ENCODE results near the gene CA10. TPM values are rescaled to one million over a fixed set of nuclear protein-coding genes. Genes with fewer than 3 reads are reported as not detected.

CA10 gene
- total RNA-seq, 1 experiment from 2014 or later = not detected

GRCh38 chr17:52049051-52049450, 109.5 kb downstream of the CA10 start:
- Mint-ChIP-seq H3K27ac (ENCODE audit: unreplicated experiment) (no peak overlapping the region), H3K9me3 (ENCODE audit: unreplicated experiment) (no peaks in the 10 kb centered on the region), H3K27me3 (ENCODE audit: insufficient read depth, unreplicated experiment) (peaks cover 10% of the 10 kb centered on the region), H3K36me3 (ENCODE audit: insufficient read depth, unreplicated experiment) (no peaks in the 10 kb centered on the region), H3K4me3 (ENCODE audit: unreplicated experiment) (no peak overlapping the region), H3K4me1 (ENCODE audit: low read depth, unreplicated experiment) (no peaks in the 10 kb centered on the region)
- BruUV-seq (replicated peaks) = no TSS peak
- no peaks in the 10 kb centered on the region for H3K36me3 ChIP-seq (ENCODE audit: control insufficient read depth, insufficient read depth, low read length)
- no peak for TF ChIP-seq CTCF (IDR thresholded peaks at IDR 0.05; ENCODE audit: insufficient read depth in 1 of 2, low read depth in 1 of 2, low read length in 1 of 2, severe bottlenecking in 1 of 2, unreplicated experiment in 1 of 2)
- intact Hi-C loops (cut with micrococcal nuclease; ENCODE audit: unreplicated experiment) = no loop called here
- no peaks in the 10 kb centered on the region; the same call in 1 of the 2 replicates for H3K9me3 ChIP-seq
- ChIA-PET POLR2A (no interaction called here), CTCF (no interaction called here)
- DNase-seq = no peak
- no peak overlapping the region for H3K4me3 ChIP-seq (ENCODE audit: low read depth, low read length)
- H3K4me1 ChIP-seq = no peaks in the 10 kb centered on the region
- no peaks in the 10 kb centered on the region for H3K27me3 ChIP-seq (replicated peaks; ENCODE audit: control insufficient read depth, insufficient read depth, low read length)

GRCh38 chr17:52048137-52048898, 110.2 kb downstream of the CA10 start:
- DNase-seq = no peak

GRCh38 chr17:52047086-52047485, 111.4 kb downstream of the CA10 start:
- ChIA-PET CTCF (no interaction called here), POLR2A (no interaction called here)
- no peaks in the 10 kb centered on the region for H3K27me3 ChIP-seq (replicated peaks; ENCODE audit: control insufficient read depth, insufficient read depth, low read length)
- BruUV-seq (replicated peaks) = no TSS peak
- H3K27me3 Mint-ChIP-seq (ENCODE audit: insufficient read depth, unreplicated experiment) = peaks cover 14% of the 10 kb centered on the region
- H3K4me1 ChIP-seq = no peaks in the 10 kb centered on the region
- intact Hi-C loops (cut with micrococcal nuclease; ENCODE audit: unreplicated experiment) = no loop called here
- TF ChIP-seq CTCF (IDR thresholded peaks at IDR 0.05; ENCODE audit: insufficient read depth in 1 of 2, low read depth in 1 of 2, low read length in 1 of 2, severe bottlenecking in 1 of 2, unreplicated experiment in 1 of 2) = no peak
- no peaks in the 10 kb centered on the region for H3K9me3 Mint-ChIP-seq (ENCODE audit: unreplicated experiment)
- H3K9me3 ChIP-seq = no peaks in the 10 kb centered on the region
- no peak overlapping the region for H3K27ac Mint-ChIP-seq (ENCODE audit: unreplicated experiment)
- no peak overlapping the region for H3K4me3 Mint-ChIP-seq (ENCODE audit: unreplicated experiment)
- no peaks in the 10 kb centered on the region for H3K4me1 Mint-ChIP-seq (ENCODE audit: low read depth, unreplicated experiment)
- H3K36me3 Mint-ChIP-seq (ENCODE audit: insufficient read depth, unreplicated experiment) = no peaks in the 10 kb centered on the region
- DNase-seq = no peak
- no peak overlapping the region for H3K4me3 ChIP-seq (ENCODE audit: low read depth, low read length)
- no peaks in the 10 kb centered on the region for H3K36me3 ChIP-seq (ENCODE audit: control insufficient read depth, insufficient read depth, low read length)

More at GRCh38 chr17:52048137-52048898, 110.2 kb downstream of the CA10 start:
- TF ChIP-seq CTCF (IDR thresholded peaks at IDR 0.05; ENCODE audit: insufficient read depth in 1 of 2, low read depth in 1 of 2, low read length in 1 of 2, severe bottlenecking in 1 of 2, unreplicated experiment in 1 of 2) = no peak
- POLR2A ChIA-PET = no interaction called here
- Mint-ChIP-seq H3K9me3 (ENCODE audit: unreplicated experiment) (no peaks in the 10 kb centered on the region), H3K27me3 (ENCODE audit: insufficient read depth, unreplicated experiment) (peaks cover 14% of the 10 kb centered on the region), H3K36me3 (ENCODE audit: insufficient read depth, unreplicated experiment) (no peaks in the 10 kb centered on the region), H3K4me3 (ENCODE audit: unreplicated experiment) (no peak overlapping the region), H3K4me1 (ENCODE audit: low read depth, unreplicated experiment) (no peaks in the 10 kb centered on the region), H3K27ac (ENCODE audit: unreplicated experiment) (no peak overlapping the region)
- no TSS peak for BruUV-seq (replicated peaks)
- Histone ChIP-seq H3K27me3 (replicated peaks; ENCODE audit: control insufficient read depth, insufficient read depth, low read length) (no peaks in the 10 kb centered on the region), H3K4me3 (ENCODE audit: low read depth, low read length) (no peak overlapping the region), H3K36me3 (ENCODE audit: control insufficient read depth, insufficient read depth, low read length) (no peaks in the 10 kb centered on the region), H3K9me3 (no peaks in the 10 kb centered on the region; the same call in 1 of the 2 replicates), H3K4me1 (no peaks in the 10 kb centered on the region)
- intact Hi-C loops (cut with micrococcal nuclease; ENCODE audit: unreplicated experiment) = no loop called here
- CTCF ChIA-PET = no interaction called here

Measured in Caco-2 (cell line).